A549 (cell line): ENCODE results near the gene ZNF91. TPM values are rescaled to one million over a fixed set of nuclear protein-coding genes. Genes with fewer than 3 reads are reported as not detected.
A peak's percentile ranks its signal among the peaks of the same experiment; 100 is the strongest.
"Not testable (repeated sequence)": the region's sequence is repeated elsewhere in the genome, so short reads cannot be mapped to it uniquely, and the experiment has no call there.

Experiments
- ATAC-seq, 2 experiments: fragments of 200-7000 bp in 1 of 2; fragments of >200 bp in 1 of 2; cut with Nextera tagmentation in 1 of 2; cut with Tn5 transposase in 1 of 2; 3 replicates each; pipeline versions ENCODE4 v1.8.0 to v1.9.1; 2018 to 2020; ENCODE audit warnings: mild to moderate bottlenecking in 1 of 2, moderate library complexity in 1 of 2
- CTCF ChIA-PET: fragments of 300-600 bp; sonication (Branson Sonifier 250); formaldehyde crosslinking; extraction: SDS; loops from one replicate; lab custom pipeline; 2021; ENCODE audit warnings: antibody characterized with exemption, inconsistent platforms; lab: Yijun Ruan, JAX
- POLR2A ChIA-PET: fragments of 350-600 bp; formaldehyde crosslinking; extraction: SDS; loops from one replicate; lab custom pipeline; 2021; ENCODE audit warnings: antibody characterized with exemption, inconsistent platforms; lab: Yijun Ruan, JAX
- DNase-seq, 2 experiments: peaks; one replicate each; pipeline versions ENCODE4 v3.0.0 to v3.0.0-alpha.2; 2011 to 2016; ENCODE audit warnings: low read depth in 1 of 2, low spot score in 1 of 2
- FAIRE-seq: peaks from 2 replicates; lab custom pipeline; 2011; peaks lifted over from hg19 to GRCh38; lab: Jason Lieb, UNC
- H3K27ac ChIP-seq, 2 experiments: fragments of >200 bp; sonication (Bioruptor Twin); formaldehyde crosslinking; 3 replicates each; pipeline ENCODE4 v1.5.1; 2016 to 2017
- H3K4me1 ChIP-seq: fragments of >200 bp; sonication (Bioruptor Twin); formaldehyde crosslinking; 3 replicates; pipeline ENCODE4 v1.6.1; 2016
- H3K4me2 ChIP-seq: fragments of >200 bp; sonication (Bioruptor Twin); formaldehyde crosslinking; 3 replicates; pipeline ENCODE4 v1.6.1; 2016
- H3K4me3 ChIP-seq: fragments of >200 bp; sonication (Bioruptor Twin); formaldehyde crosslinking; 3 replicates; pipeline ENCODE4 v1.5.1; 2016
- H3K9me3 ChIP-seq: fragments of >200 bp; sonication (Bioruptor Twin); formaldehyde crosslinking; 3 replicates; pipeline ENCODE4 v1.6.1; 2016
- ATOH8 ChIP-seq: fragments of 250-450 bp; sonication (Bioruptor Pico); IDR thresholded peaks from 2 replicates; pipeline ENCODE4 v1.5.0; 2020; ENCODE audit warnings: low read depth, mild to moderate bottlenecking, moderate library complexity
- BHLHE40 ChIP-seq: IDR thresholded peaks from 2 replicates; pipeline ENCODE4 v1.6.1; 2012; ENCODE audit warnings: low read depth, low read length, inconsistent platforms
- CEBPB ChIP-seq, 2 experiments: fragments of >200 bp in 1 of 2; sonication (Bioruptor Twin) in 1 of 2; formaldehyde crosslinking in 1 of 2; IDR thresholded peaks; 2 replicates each; pipeline ENCODE4 v1.6.1; 2012 to 2016
- CTCF ChIP-seq: fragments of >200 bp; sonication (Bioruptor Twin); formaldehyde crosslinking; IDR thresholded peaks from 3 replicates; pipeline ENCODE4 v1.5.1; 2016
- ESRRA ChIP-seq: fragments of 150-350 bp; IDR thresholded peaks from 2 replicates; pipeline ENCODE4 v1.6.1; 2014; ENCODE audit warnings: mild to moderate bottlenecking, low read length, borderline replicate concordance
- JUN ChIP-seq, 2 experiments: fragments of >200 bp; sonication (Bioruptor Twin); formaldehyde crosslinking; IDR thresholded peaks; 2 replicates in 1 of 2; 3 replicates in 1 of 2; pipeline ENCODE4 v1.6.1; 2016 to 2017
- MAZ ChIP-seq: fragments of 150-350 bp; IDR thresholded peaks from 2 replicates; pipeline ENCODE4 v1.6.1; 2014; ENCODE audit warnings: antibody characterized with exemption, low read depth, low read length, borderline replicate concordance
- NPAS2 ChIP-seq: fragments of 250-450 bp; sonication (Bioruptor Pico); IDR thresholded peaks from 2 replicates; pipeline ENCODE4 v1.8.0; 2022; ENCODE audit warnings: mild to moderate bottlenecking, moderate library complexity, borderline replicate concordance
- NR3C1 ChIP-seq: fragments of >200 bp; sonication (Bioruptor Twin); formaldehyde crosslinking; IDR thresholded peaks from 3 replicates; pipeline ENCODE4 v1.6.1; 2017
- RAD21 ChIP-seq, 2 experiments: fragments of >200 bp in 1 of 2; sonication (Bioruptor Twin) in 1 of 2; formaldehyde crosslinking in 1 of 2; IDR thresholded peaks in 1 of 2; conservative IDR thresholded peaks in 1 of 2; 2 replicates in 1 of 2; 3 replicates in 1 of 2; pipeline ENCODE4 v1.6.1; 2012 to 2018; ENCODE audit warnings: inconsistent platforms in 1 of 2
- SMC3 ChIP-seq: fragments of >200 bp; sonication (Bioruptor Twin); formaldehyde crosslinking; IDR thresholded peaks from 3 replicates; pipeline ENCODE4 v1.6.1; 2018; ENCODE audit warnings: inconsistent platforms
- SREBF2 ChIP-seq: fragments of 450-650 bp; IDR thresholded peaks from 2 replicates; pipeline ENCODE4 v1.6.1; 2014; ENCODE audit warnings: mild to moderate bottlenecking, moderate library complexity
- TFCP2L1 ChIP-seq: fragments of 250-450 bp; sonication (Bioruptor Pico); IDR thresholded peaks from 2 replicates; pipeline ENCODE4 v1.5.0; 2021; ENCODE audit warnings: mild to moderate bottlenecking
- TP53 ChIP-seq: fragments of 250-450 bp; sonication (Bioruptor Pico); IDR thresholded peaks from 2 replicates; pipeline ENCODE4 v1.5.0; 2021; ENCODE audit warnings: mild to moderate bottlenecking, moderate library complexity
- WGBS: methylation state at CpG from one replicate; pipeline ENCODE4 v1.1.6; 2017; ENCODE audit errors: missing lambda C conversion rate; 5-methylcytosine and 5-hydroxymethylcytosine counted together
- polyA plus RNA-seq, 4 experiments: library from polyadenylated mRNA; depleted of rRNA in 3 of 4; stranded (reverse); fragments of >200 nt; fragmentation: RNase III in 1 of 4; extraction: RNeasy Plus Mini Kit Qiagen cat#74134 plus additional on column Dnase treatment in 1 of 4; gene quantifications; 2 replicates in 3 of 4; 3 replicates in 1 of 4; pipeline ENCODE4 v1.2.3, GENCODE V29; 2011 to 2017

ZNF91 gene
- polyA plus RNA-seq, 2 of the 4 experiments (the other 2 are of a cell fraction) = 0.17 to 0.76 TPM

GRCh38 chr19:23384858-23385257, 10.4 kb downstream of the ZNF91 start:
- no peaks in the 10 kb centered on the region for H3K4me1 ChIP-seq
- peaks cover 54% of the 10 kb centered on the region for H3K9me3 ChIP-seq
- no peak for DNase-seq
- 69% methylated on average over 12 of the region's 12 CpGs for WGBS
- ATAC-seq = no peak
- H3K4me3 ChIP-seq = no peak overlapping the region
- ChIA-PET CTCF (no interaction called here), POLR2A (no interaction called here)
- no peak for TF ChIP-seq ATOH8
- TF ChIP-seq NR3C1 = no peak
- no peak overlapping the region for H3K4me2 ChIP-seq
- H3K27ac ChIP-seq = no peak overlapping the region
- FAIRE-seq = no peak

- no peak overlapping the region for H3K4me3 ChIP-seq
- no peak for FAIRE-seq
Measured at GRCh38 chr19:23384166-23384565, 11.1 kb downstream of the ZNF91 start.

DNA sequence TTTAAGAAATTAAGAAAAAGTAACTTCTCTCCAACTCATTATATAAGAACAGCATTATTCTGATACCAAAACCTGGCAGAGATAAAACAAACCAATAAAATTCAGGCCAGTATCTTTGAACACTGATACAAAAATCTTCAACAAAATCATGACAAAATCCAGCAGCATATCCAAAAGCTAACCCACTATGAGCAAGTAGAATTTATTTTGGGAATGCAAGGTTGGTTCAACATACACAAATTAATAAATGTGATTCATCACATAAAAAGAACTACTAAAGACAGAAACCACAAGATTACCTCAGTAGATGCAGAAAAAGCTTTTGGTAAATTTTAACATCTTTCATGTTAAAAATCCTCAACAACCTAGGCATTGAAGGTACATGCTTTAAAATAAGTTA, 12.3 kb downstream of the ZNF91 start:
- Histone ChIP-seq H3K4me2 (no peak overlapping the region), H3K4me3 (no peak overlapping the region), H3K4me1 (no peaks in the 10 kb centered on the region), H3K27ac (no peak overlapping the region), H3K9me3 (peaks cover 64% of the 10 kb centered on the region)
- FAIRE-seq (peak; percentile 81), ATAC-seq (no peak), DNase-seq (no peak)
- CTCF ChIA-PET = no interaction called here
- POLR2A ChIA-PET = no interaction called here
- TF ChIP-seq BHLHE40 = no peak
- TF ChIP-seq JUN (IDR thresholded peaks at IDR 0.05) = no peak
- TF ChIP-seq CTCF = no peak
- no peak for TF ChIP-seq SREBF2
- TF ChIP-seq CEBPB (IDR thresholded peaks at IDR 0.05) = no peak

More at GRCh38 chr19:23384166-23384565, 11.1 kb downstream of the ZNF91 start:
- ATAC-seq (no peak), DNase-seq (no peak)
- peaks cover 60% of the 10 kb centered on the region for H3K9me3 ChIP-seq
- TF ChIP-seq TP53 (CRISPR knock-in tag) (no peak), SMC3 (no peak), CEBPB (IDR thresholded peaks at IDR 0.05) (no peak), CTCF (no peak)
- 54% methylated on average over 12 of the region's 12 CpGs for WGBS
- ChIA-PET CTCF (no interaction called here), POLR2A (no interaction called here)
- H3K27ac ChIP-seq = no peak overlapping the region
- no peaks in the 10 kb centered on the region for H3K4me1 ChIP-seq
- H3K4me2 ChIP-seq = no peak overlapping the region

DNA sequence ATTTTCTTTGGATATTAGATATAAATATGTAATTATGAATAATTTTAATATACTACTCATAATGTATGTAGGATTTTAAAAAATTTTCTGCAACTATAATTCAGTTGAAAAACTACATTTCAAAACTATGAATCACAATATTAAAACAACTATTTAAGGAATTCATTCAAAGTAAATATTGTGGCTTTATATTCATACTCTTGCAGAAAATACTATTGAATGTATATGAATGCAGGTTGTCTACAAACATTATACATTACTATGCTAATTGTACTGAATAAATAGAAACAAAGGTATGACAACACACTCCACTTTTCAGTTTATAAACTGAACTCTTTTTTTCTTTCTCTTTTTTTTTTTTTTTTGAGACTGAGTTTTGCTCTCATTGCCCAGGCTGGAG, 14.2 kb downstream of the ZNF91 start:
- ChIA-PET CTCF (no interaction called here), POLR2A (no interaction called here)
- no peak for DNase-seq
- TF ChIP-seq MAZ (no peak), ESRRA (no peak), NPAS2 (CRISPR knock-in tag) (no peak), SMC3 (no peak), TFCP2L1 (no peak), RAD21 (conservative IDR thresholded peaks at IDR 0.05 in 1 of 2, IDR thresholded peaks at IDR 0.05 in 1 of 2) (no peak)
- Histone ChIP-seq H3K9me3 (peaks cover 67% of the 10 kb centered on the region), H3K4me2 (no peak overlapping the region), H3K4me3 (no peak overlapping the region), H3K4me1 (no peaks in the 10 kb centered on the region), H3K27ac (no peak overlapping the region)
- FAIRE-seq = no peak
- ATAC-seq = no peak

GRCh38 chr19:23379671-23380070, 15.6 kb downstream of the ZNF91 start:
- H3K4me3 ChIP-seq, DNase-seq, ATAC-seq, H3K27ac ChIP-seq, H3K4me2 ChIP-seq, H3K4me1 ChIP-seq, POLR2A ChIA-PET: not testable (repeated sequence)
- CTCF ChIA-PET = interaction anchor here (0.8 kb wide), 1 partner anchor 185 kb away, joined by 3 read pairs; no protein-coding TSS in a partner anchor
- peaks cover 63% of the 10 kb centered on the region for H3K9me3 ChIP-seq
- 14% methylated on average over 4 of the region's 4 CpGs for WGBS
- FAIRE-seq = peak; percentile 46
